Amygdala (tissue), 56 donors: ENCODE data around the gene CADPS.

ENCODE experiments used
- DNase-seq, 56 donors: peaks; one replicate each; lab custom pipeline; 2025; lab: John Stamatoyannopoulos, UW

Gene CADPS

GRCh38 chr3:62815981-62816380 is 59.2 kb downstream of the CADPS start:
- no peak for DNase-seq

DNA sequence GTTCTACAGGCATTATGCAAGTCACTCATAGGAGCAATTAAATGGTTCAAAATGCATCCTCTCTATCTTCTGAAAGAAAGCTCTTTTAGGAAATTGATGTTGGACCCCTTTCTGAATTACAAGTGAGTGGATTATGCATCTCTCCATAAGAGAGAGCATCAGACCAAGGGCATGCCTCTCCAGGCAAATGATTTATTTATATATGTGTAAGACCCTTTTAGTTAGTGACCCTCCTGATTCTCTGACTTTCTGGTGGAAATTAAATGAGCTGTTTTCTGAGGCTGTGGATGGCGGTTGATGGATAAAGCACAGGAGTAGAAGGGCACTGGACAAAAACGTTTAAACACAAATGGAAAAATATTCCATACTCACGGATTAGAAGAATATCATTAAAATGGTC is 62.6 kb downstream of the CADPS start:
- no peak for DNase-seq

DNA sequence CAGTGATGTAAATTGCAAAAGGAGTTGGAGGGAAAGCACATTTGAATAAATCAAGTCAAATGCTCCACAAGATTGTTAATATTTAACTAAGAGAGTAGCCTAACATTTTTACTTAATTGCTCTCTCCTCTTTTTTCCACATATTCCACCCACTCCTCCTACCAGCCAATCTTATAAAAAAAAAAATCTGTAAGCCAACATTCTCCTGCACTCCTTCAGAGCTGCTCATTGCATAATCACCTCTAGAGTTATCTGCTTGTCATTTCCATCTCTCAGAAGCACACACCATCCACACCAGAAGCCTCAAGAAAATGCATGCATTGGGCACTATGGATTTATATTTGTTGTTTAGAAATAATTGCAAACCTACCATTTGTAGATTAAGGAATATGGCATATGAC is 64.1 kb downstream of the CADPS start:
- DNase-seq, result no peak

GRCh38 chr3:62809369-62809768 is 65.8 kb downstream of the CADPS start:
- DNase-seq, result no peak

- DNase-seq, result no peak
Measured at GRCh38 chr3:62805580-62806277, 69.5 kb downstream of the CADPS start.

GRCh38 chr3:62805106-62805505 is 70.1 kb downstream of the CADPS start:
- no peak for DNase-seq

GRCh38 chr3:62803276-62803675 is 71.9 kb downstream of the CADPS start:
- no peak for DNase-seq

GRCh38 chr3:62798000-62798399 is 77.2 kb downstream of the CADPS start:
- DNase-seq, result no peak

DNA sequence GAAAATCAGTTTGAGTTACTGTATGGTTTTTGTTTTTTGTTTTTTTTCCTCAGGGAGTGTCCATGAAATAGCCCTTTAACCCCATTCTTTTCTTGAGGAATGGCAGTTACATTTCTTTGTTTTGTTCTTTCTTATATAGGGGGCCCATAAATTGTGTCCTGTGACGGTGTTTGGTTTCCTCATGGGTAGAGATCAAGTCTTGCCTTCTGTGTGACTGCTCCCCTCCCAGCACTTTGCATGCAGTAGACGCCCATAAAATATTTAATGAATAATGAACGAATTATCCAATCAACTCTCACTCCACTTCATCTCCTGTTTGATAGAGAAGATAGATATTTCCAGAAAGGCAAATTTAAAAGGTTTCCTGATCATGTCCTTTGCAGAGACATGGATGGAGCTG is 78.1 kb downstream of the CADPS start:
- no peak for DNase-seq

- DNase-seq, result no peak
Measured at GRCh38 chr3:62795978-62796657, 79.1 kb downstream of the CADPS start.

DNA sequence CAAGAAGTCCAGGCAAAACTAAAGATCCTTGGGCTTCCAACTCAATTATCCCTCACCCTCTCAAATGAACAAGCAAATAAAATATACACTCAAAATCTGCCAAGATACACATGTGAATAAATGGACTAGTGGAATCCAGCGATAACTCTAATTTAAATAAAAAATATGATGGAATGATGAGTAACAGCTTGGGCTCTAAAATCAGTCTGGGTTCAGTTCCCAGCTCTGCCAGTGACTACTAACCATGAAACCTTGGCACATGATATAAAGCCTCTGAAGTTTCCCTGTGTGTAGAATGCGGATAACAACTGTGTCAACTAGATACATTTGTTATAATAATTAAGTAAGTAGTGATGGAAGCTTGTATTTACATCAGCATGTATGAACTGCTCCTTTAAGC is 81.3 kb downstream of the CADPS start:
- DNase-seq, result no peak

DNA sequence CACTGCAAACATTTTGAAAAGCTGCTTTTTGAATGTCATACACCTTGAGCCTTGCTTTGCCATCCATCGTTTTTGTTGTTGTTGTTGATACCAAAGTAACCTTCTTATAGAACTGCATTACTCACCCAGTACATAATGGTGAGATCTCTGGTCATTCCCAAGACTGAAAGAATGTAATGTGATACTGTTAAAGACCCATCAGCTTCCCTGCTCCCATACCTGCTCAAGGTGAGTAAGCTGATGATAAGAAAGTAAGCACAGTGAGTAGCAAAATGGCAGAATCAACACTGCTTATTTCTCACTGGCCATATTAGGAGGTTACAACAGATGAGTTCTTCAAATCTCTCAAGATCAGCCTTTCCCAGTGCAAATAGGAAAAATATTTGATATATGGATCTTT is 89.8 kb downstream of the CADPS start:
- DNase-seq, result no peak

- no peak for DNase-seq
Measured at GRCh38 chr3:62781121-62781520, 94.1 kb downstream of the CADPS start.

- DNase-seq, result no peak
Measured at GRCh38 chr3:62777674-62778073, 97.5 kb downstream of the CADPS start.

DNA sequence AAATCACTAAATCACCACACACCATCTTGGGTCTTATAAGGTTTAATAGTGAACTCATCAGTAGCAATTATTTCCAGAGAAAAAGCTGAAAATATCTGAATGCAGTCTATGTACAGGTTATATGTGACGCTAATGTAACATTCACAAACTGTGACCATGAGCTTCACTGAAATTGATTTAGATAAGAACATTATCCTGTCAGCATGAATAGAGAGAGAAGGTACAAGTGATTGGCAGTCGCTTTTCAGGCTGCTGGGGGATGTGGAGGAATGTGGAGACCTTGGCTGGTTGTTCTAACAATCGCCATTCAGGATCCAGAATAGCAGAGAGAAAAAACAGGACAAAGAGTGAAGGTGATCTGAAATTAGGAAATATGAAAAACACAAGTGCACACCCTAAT is 98.1 kb downstream of the CADPS start:
- no peak for DNase-seq

DNA sequence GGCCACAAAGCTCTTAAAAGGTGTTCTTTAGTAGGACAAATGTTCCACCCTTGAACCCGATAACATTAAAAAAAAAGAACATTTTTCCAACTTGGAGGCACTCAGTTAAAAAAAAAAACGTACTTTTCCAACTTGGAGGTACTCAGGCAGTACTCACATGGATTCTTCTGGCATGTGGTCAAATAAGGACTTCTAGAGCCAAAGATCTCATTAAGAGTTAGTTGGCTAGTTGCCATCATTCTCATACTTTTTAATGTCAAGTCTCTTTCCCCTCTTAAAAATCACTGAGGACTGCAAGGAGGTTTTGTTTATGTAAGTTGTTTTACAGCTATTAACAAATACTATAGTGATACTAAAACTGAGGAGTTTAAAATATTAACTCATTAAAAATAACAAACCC is 101.0 kb downstream of the CADPS start:
- DNase-seq, result no peak

- DNase-seq, result no peak
Measured at GRCh38 chr3:62771331-62772072, 103.7 kb downstream of the CADPS start.

GRCh38 chr3:62768896-62769295 is 106.3 kb downstream of the CADPS start:
- DNase-seq, result no peak

- DNase-seq, result no peak
Measured at GRCh38 chr3:62761711-62762110, 113.5 kb downstream of the CADPS start.

DNA sequence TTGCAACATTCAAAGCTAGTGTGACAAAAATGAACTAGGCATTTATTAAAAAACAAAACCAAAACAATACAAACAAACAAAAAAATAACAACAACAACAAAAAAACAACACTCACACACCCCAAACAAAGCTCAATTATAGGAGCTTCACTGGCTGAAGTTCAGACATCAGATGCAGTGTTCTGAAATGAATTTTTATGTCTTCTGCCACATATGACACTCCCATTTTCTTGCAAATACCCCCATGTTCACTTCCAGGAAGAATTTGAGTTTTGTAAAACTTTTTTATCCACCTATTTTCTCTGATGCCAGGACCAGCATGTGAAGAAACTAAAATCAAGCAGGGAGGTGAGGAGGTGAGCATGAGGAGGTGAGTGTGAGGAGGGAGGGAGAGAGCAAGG is 113.9 kb downstream of the CADPS start:
- no peak for DNase-seq

DNA sequence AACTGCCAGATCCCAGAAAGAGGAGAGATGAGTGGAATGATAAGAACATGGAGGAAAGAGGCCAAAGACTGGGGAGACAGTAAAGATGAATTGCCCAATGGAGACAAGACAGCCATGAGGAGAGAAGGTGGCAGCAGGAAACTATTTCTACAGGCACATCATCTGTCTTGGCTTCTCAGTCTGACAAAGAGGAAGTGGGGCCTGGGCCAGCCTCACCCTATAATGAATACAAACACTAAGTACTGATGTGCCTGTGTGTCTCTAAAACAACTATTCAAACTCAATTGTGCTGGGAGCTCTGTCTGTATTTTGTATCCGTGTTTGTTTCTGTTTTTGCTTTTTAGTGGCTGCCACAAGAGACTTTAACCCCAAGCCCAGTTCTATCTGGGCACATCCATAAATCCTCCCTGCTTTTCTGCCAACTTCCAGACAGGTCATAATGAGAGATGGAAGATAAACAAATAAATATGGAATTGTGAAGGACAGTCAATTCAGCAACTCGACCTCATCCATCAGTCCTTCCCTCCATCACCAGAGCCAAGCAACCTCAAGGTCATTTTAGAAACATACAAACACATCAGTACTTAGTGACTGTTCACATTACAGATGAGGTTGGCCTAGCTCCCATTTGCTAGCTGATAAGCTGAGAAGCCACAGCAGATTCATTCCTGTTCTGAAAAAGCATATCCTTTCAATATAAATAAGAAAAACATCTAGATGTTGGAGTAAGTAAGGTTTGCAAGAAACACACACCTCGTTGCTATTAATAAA is 116.7 kb downstream of the CADPS start:
- no peak for DNase-seq
